ENCODE results near the gene OPA1.

OPA1 gene

GRCh38 chr3:193574488-193575070 lies 18.4 kb upstream of the OPA1 start:
- TF ChIP-seq CTCF (IDR thresholded peaks at IDR 0.05; ENCODE audit: low read depth, low read length): no peak
- no peak overlapping the region for H3K4me3 ChIP-seq (ENCODE audit: low read depth, low read length)
- no peaks in the 10 kb centered on the region for H3K4me1 ChIP-seq
- no peaks in the 10 kb centered on the region for H3K9me3 ChIP-seq
- H3K27me3 ChIP-seq: peaks cover 7% of the 10 kb centered on the region
- H3K36me3 ChIP-seq: no peaks in the 10 kb centered on the region
- DNase-seq: no peak

- 0 out of 2 replicates have a peak, but pooled peaks cover 3% of the 10 kb centered on the region for H3K27me3 ChIP-seq
- TF ChIP-seq CTCF (IDR thresholded peaks at IDR 0.05; ENCODE audit: low read depth, low read length): no peak
- no peaks in the 10 kb centered on the region for H3K4me1 ChIP-seq
- no peaks in the 10 kb centered on the region for H3K9me3 ChIP-seq
- no peak overlapping the region for H3K4me3 ChIP-seq (ENCODE audit: low read depth, low read length)
- DNase-seq: no peak
- H3K36me3 ChIP-seq: no peaks in the 10 kb centered on the region
Measured at GRCh38 chr3:193585530-193585929, 7.5 kb upstream of the OPA1 start.

GRCh38 chr3:193586526-193586925 lies 6.5 kb upstream of the OPA1 start:
- no peak for TF ChIP-seq CTCF (IDR thresholded peaks at IDR 0.05; ENCODE audit: low read depth, low read length)
- no peak overlapping the region for H3K4me3 ChIP-seq (ENCODE audit: low read depth, low read length)
- no peaks in the 10 kb centered on the region for H3K36me3 ChIP-seq
- no peak for DNase-seq
- H3K4me1 ChIP-seq: no peaks in the 10 kb centered on the region
- H3K27me3 ChIP-seq: 0 out of 2 replicates have a peak, but pooled peaks cover under 1% of the 10 kb centered on the region
- no peaks in the 10 kb centered on the region for H3K9me3 ChIP-seq

GRCh38 chr3:193589129-193589528 lies 3.9 kb upstream of the OPA1 start:
- Histone ChIP-seq H3K9me3 (no peaks in the 10 kb centered on the region), H3K36me3 (no peaks in the 10 kb centered on the region), H3K27me3 (no peaks in the 10 kb centered on the region), H3K4me3 (ENCODE audit: low read depth, low read length) (no peak overlapping the region), H3K4me1 (peaks cover 4% of the 10 kb centered on the region; the same call in 1 of the 2 replicates)
- no peak for TF ChIP-seq CTCF (IDR thresholded peaks at IDR 0.05; ENCODE audit: low read depth, low read length)
- DNase-seq: no peak

- Histone ChIP-seq H3K4me3 (ENCODE audit: low read depth, low read length) (no peak overlapping the region), H3K9me3 (no peaks in the 10 kb centered on the region), H3K27me3 (no peaks in the 10 kb centered on the region), H3K36me3 (no peaks in the 10 kb centered on the region), H3K4me1 (peaks cover 4% of the 10 kb centered on the region; the same call in 1 of the 2 replicates)
- DNase-seq: no peak
- no peak for TF ChIP-seq CTCF (IDR thresholded peaks at IDR 0.05; ENCODE audit: low read depth, low read length)
Measured at GRCh38 chr3:193589616-193590015, 3.4 kb upstream of the OPA1 start.

GRCh38 chr3:193590088-193590856 lies 2.7 kb upstream of the OPA1 start:
- no peak for DNase-seq
- no peak overlapping the region for H3K4me3 ChIP-seq (ENCODE audit: low read depth, low read length)
- peaks cover 4% of the 10 kb centered on the region for H3K4me1 ChIP-seq
- TF ChIP-seq CTCF (IDR thresholded peaks at IDR 0.05; ENCODE audit: low read depth, low read length): no peak
- H3K36me3 ChIP-seq: no peaks in the 10 kb centered on the region
- H3K27me3 ChIP-seq: no peaks in the 10 kb centered on the region
- no peaks in the 10 kb centered on the region for H3K9me3 ChIP-seq

Data from BE2C (cell line).